ENCODE measurements around the gene PSD2.
A peak's percentile ranks its signal among the peaks of the same experiment; 100 is the strongest.

PSD2 gene

GRCh38 chr5:139859013-139859412 lies 63.4 kb downstream of the PSD2 start:
- no peak overlapping the region for H3K9ac ChIP-seq
- no peaks in the 10 kb centered on the region for H3K36me3 ChIP-seq (ENCODE audit: control insufficient read depth, insufficient read depth, low read length)
- no peaks in the 10 kb centered on the region for H3K79me2 ChIP-seq
- H3K9me3 ChIP-seq (ENCODE audit: control insufficient read depth, low read length) = no peaks in the 10 kb centered on the region
- no peak overlapping the region for H3K4me2 ChIP-seq (ENCODE audit: low read length)
- H3K4me1 ChIP-seq = no peaks in the 10 kb centered on the region
- no peaks in the 10 kb centered on the region for H3K27me3 ChIP-seq (ENCODE audit: control insufficient read depth, insufficient read depth, low read length)
- no peak overlapping the region for H2AFZ ChIP-seq
- H3K4me3 ChIP-seq (ENCODE audit: low read depth, low read length) = no peak overlapping the region
- TF ChIP-seq, protein P1, sequence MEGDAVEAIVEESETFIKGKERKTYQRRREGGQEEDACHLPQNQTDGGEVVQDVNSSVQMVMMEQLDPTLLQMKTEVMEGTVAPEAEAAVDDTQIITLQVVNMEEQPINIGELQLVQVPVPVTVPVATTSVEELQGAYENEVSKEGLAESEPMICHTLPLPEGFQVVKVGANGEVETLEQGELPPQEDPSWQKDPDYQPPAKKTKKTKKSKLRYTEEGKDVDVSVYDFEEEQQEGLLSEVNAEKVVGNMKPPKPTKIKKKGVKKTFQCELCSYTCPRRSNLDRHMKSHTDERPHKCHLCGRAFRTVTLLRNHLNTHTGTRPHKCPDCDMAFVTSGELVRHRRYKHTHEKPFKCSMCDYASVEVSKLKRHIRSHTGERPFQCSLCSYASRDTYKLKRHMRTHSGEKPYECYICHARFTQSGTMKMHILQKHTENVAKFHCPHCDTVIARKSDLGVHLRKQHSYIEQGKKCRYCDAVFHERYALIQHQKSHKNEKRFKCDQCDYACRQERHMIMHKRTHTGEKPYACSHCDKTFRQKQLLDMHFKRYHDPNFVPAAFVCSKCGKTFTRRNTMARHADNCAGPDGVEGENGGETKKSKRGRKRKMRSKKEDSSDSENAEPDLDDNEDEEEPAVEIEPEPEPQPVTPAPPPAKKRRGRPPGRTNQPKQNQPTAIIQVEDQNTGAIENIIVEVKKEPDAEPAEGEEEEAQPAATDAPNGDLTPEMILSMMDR (IDR thresholded peaks at IDR 0.05) = no peak
- H3K27ac ChIP-seq = no peak overlapping the region

DNA sequence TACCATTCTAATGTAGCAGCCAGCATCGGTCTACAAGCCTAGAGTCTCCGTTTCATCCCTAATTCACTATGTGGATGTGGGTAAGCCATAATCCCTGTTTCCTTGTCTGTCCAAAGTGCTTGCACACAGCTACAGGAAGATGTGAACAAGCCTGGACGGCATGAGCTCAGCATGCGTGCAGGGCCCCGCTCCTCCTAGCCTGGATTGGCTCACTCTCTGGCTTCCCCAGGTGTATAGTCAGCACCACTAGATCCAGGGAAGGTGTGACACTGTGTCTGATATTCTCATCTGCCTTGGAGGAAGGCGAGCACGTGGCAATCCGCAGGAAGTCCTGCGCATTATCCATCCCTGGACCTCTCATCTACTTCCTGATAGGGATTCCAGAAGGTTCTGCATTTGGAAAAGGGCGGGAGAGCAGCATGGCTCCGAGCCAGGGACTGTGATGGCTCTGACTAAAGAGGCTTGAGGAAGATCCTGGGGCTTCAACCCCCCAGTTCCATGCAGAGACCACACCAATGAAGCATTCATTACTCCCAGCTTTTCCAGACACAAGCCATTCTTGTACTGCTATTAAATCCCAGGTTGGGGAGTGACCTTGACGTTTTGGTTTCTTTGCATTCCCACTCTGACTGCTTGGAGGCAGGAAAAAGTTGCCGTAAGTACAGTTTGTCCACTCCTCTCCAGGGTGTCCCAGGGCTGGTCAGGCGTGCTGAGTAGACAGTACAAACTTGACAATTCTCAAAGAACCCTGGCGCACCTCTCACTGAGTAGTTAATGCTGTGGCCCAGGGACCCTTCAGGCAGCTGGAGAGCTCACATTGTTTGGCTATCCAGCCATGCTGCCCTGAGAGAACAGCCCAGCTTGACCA lies 65.6 kb downstream of the PSD2 start:
- H3K79me2 ChIP-seq = no peaks in the 10 kb centered on the region
- TF ChIP-seq, protein P1 (IDR thresholded peaks at IDR 0.05) = no peak
- H3K4me2 ChIP-seq (ENCODE audit: low read length) = no peak overlapping the region
- no peak overlapping the region for H3K4me3 ChIP-seq (ENCODE audit: low read depth, low read length)
- H3K9me3 ChIP-seq (ENCODE audit: control insufficient read depth, low read length) = no peaks in the 10 kb centered on the region
- no peaks in the 10 kb centered on the region for H3K36me3 ChIP-seq (ENCODE audit: control insufficient read depth, insufficient read depth, low read length)
- no peak overlapping the region for H3K27ac ChIP-seq
- no peaks in the 10 kb centered on the region for H3K27me3 ChIP-seq (ENCODE audit: control insufficient read depth, insufficient read depth, low read length)
- no peaks in the 10 kb centered on the region for H3K4me1 ChIP-seq
- H3K9ac ChIP-seq = no peak overlapping the region
- no peak overlapping the region for H2AFZ ChIP-seq

GRCh38 chr5:139861889-139862207 lies 66.2 kb downstream of the PSD2 start:
- no peak overlapping the region for H3K27ac ChIP-seq
- no peaks in the 10 kb centered on the region for H3K79me2 ChIP-seq
- no peaks in the 10 kb centered on the region for H3K27me3 ChIP-seq (ENCODE audit: control insufficient read depth, insufficient read depth, low read length)
- H3K4me3 ChIP-seq (ENCODE audit: low read depth, low read length) = no peak overlapping the region
- no peak overlapping the region for H3K4me2 ChIP-seq (ENCODE audit: low read length)
- no peak overlapping the region for H3K9ac ChIP-seq
- H2AFZ ChIP-seq = no peak overlapping the region
- no peaks in the 10 kb centered on the region for H3K4me1 ChIP-seq
- H3K9me3 ChIP-seq (ENCODE audit: control insufficient read depth, low read length) = no peaks in the 10 kb centered on the region
- H3K36me3 ChIP-seq (ENCODE audit: control insufficient read depth, insufficient read depth, low read length) = no peaks in the 10 kb centered on the region
- TF ChIP-seq, protein P1 (IDR thresholded peaks at IDR 0.05) = no peak

GRCh38 chr5:139862313-139862712 lies 66.7 kb downstream of the PSD2 start:
- H3K36me3 ChIP-seq (ENCODE audit: control insufficient read depth, insufficient read depth, low read length) = no peaks in the 10 kb centered on the region
- no peaks in the 10 kb centered on the region for H3K9me3 ChIP-seq (ENCODE audit: control insufficient read depth, low read length)
- TF ChIP-seq, protein P1 (IDR thresholded peaks at IDR 0.05) = no peak
- H3K27me3 ChIP-seq (ENCODE audit: control insufficient read depth, insufficient read depth, low read length) = no peaks in the 10 kb centered on the region
- no peak overlapping the region for H3K27ac ChIP-seq
- H3K9ac ChIP-seq = no peak overlapping the region
- H3K4me1 ChIP-seq = no peaks in the 10 kb centered on the region
- H3K4me3 ChIP-seq (ENCODE audit: low read depth, low read length) = no peak overlapping the region
- no peak overlapping the region for H3K4me2 ChIP-seq (ENCODE audit: low read length)
- H2AFZ ChIP-seq = no peak overlapping the region
- no peaks in the 10 kb centered on the region for H3K79me2 ChIP-seq

DNA sequence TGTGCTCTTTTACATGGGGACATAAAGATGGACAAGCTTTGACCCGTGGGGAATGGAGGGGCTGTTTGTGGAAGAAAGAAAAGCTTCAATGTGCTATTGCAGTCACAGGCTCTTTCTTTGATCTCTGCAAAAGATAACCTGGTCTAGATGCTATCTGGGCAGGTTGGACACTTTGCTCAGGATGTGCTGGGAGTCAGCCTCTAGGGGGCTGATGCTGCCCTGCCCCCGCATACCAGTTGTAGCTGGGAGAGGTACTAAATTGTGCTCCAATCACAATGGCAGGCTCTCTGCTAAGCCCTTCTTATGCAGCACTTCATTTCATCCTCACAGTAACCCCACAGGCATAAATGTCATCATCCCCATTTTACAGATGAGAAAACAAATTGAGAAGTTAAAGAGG lies 67.2 kb downstream of the PSD2 start:
- Histone ChIP-seq H3K27ac (no peak overlapping the region), H3K4me1 (no peaks in the 10 kb centered on the region), H2AFZ (no peak overlapping the region), H3K4me3 (ENCODE audit: low read depth, low read length) (no peak overlapping the region), H3K9ac (no peak overlapping the region), H3K9me3 (ENCODE audit: control insufficient read depth, low read length) (no peaks in the 10 kb centered on the region), H3K36me3 (ENCODE audit: control insufficient read depth, insufficient read depth, low read length) (no peaks in the 10 kb centered on the region), H3K79me2 (no peaks in the 10 kb centered on the region), H3K27me3 (ENCODE audit: control insufficient read depth, insufficient read depth, low read length) (no peaks in the 10 kb centered on the region), H3K4me2 (ENCODE audit: low read length) (no peak overlapping the region)
- TF ChIP-seq, protein P1 (IDR thresholded peaks at IDR 0.05) = peak; percentile 7

Data from parathyroid adenoma (tissue), 2 donors.